Cardiac fibroblast (primary cell): Measurements from ENCODE around the gene SH2D1B.

ENCODE experiments used
- DNase-seq, 2 donors: peaks; one replicate each; pipeline versions ENCODE4 v3.0.0 to v3.0.0-alpha.2; 2010; ENCODE audit warnings: low read depth in 2 of 2
- H3K4me3 ChIP-seq, 2 donors: replicated peaks in 1 of 2; 1 replicate in 1 of 2; 2 replicates in 1 of 2; pipeline ENCODE4 v1.5.1; 2011; ENCODE audit warnings: low read depth in 2 of 2, low read length in 2 of 2, mild to moderate bottlenecking in 2 of 2, moderate library complexity in 1 of 2
- TF ChIP-seq, protein P1 (sequence below): IDR thresholded peaks from one replicate; pipeline ENCODE4 v1.5.1; 2011; ENCODE audit warnings: low read depth, mild to moderate bottlenecking, low read length, inconsistent platforms

The SH2D1B gene

DNA sequence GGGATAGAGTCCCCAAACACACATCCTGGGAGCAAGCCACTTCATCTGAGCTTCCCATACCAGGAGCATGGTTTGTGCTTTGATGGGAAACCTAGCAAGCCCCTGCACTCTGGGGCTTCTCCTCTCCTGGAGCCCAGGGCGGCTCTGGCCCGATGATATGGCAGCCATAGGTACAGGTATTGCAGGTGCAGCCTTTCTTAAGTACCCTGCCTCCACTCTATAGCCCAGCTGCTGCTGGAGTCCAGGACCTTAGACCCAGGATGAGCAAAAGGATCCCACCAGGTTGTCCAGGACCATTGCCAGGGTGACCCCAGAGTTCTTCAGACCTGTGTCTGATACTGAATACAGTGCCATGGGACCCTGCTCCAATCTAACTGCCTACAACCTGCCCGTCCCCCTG lies 26.2 kb downstream of the SH2D1B start:
- no peak overlapping the region for H3K4me3 ChIP-seq
- DNase-seq, result no peak
- TF ChIP-seq, protein P1, sequence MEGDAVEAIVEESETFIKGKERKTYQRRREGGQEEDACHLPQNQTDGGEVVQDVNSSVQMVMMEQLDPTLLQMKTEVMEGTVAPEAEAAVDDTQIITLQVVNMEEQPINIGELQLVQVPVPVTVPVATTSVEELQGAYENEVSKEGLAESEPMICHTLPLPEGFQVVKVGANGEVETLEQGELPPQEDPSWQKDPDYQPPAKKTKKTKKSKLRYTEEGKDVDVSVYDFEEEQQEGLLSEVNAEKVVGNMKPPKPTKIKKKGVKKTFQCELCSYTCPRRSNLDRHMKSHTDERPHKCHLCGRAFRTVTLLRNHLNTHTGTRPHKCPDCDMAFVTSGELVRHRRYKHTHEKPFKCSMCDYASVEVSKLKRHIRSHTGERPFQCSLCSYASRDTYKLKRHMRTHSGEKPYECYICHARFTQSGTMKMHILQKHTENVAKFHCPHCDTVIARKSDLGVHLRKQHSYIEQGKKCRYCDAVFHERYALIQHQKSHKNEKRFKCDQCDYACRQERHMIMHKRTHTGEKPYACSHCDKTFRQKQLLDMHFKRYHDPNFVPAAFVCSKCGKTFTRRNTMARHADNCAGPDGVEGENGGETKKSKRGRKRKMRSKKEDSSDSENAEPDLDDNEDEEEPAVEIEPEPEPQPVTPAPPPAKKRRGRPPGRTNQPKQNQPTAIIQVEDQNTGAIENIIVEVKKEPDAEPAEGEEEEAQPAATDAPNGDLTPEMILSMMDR, result no peak

DNA sequence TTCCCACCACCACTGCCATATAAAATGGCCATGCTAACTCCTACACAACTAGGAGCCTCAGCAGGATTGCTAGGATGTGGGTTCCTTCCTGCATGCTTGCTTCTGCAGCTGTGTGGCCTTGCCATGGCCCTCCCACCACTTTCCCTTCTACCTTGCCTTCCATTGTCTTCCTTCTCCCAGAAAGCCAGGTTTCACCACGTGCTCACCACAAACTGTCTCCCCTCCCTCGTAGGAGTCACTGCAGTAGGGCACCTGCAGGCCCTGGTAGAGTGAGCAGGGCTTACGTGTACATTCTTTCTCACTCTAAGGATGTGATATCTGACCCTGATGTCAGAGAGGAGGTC lies 26.7 kb downstream of the SH2D1B start:
- H3K4me3 ChIP-seq, result no peak overlapping the region
- TF ChIP-seq, protein P1, result no peak
- no peak for DNase-seq

DNA sequence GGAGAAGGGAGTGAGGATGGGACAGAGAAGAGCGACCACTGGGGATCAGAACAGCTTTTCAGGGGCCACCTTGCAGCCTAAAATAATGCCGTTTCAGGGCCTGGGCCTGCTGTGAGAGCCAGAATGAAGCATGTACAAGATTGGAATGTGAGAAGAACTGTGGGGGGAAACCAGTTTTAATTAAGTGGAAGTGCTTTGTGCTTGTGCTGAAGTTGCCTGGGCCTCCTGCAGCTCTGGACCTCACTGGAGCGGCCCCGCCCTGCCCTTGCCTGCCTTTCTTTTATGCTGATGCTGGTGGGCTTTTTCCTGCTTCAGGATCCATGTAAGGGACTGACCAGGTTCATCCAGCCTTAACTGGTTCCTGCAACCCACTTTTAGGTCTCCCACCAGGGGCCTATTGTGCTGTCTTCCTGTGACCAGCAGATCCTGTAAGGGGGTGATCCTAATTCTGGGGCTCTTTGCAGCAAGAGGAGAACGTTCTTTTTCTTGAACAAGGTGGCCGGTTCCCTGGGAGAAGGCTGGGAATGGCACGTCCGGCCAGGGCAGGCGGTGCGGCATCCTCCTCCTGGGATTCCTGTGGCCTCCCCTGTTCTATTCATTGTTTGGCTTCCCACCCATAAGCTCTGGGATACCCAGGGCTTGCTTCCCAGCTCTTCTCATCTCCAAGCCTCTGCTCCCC lies 27.2 kb downstream of the SH2D1B start:
- H3K4me3 ChIP-seq, result no peak overlapping the region
- TF ChIP-seq, protein P1, result no peak
- no peak for DNase-seq

DNA sequence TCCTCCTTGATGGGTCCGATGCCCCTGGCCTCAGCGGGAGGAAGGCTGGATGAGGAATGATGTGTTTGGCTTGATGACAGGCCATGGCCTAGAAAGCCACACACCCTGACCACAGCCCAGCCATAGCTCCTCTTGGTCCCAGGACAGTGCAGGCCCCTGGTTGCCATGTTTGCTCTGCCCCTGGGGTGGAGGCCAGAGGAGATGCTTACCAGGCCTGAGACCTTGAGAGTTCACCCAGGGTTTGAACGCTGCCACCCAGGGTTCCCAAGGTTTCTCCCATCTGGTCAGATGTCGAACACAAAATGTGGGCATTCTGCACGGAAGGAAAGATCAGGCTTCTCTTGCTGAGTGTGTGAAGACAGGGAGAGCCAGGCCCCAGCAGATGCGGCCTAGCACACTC lies 27.8 kb downstream of the SH2D1B start:
- TF ChIP-seq, protein P1, result no peak
- no peak overlapping the region for H3K4me3 ChIP-seq
- DNase-seq, result no peak

DNA sequence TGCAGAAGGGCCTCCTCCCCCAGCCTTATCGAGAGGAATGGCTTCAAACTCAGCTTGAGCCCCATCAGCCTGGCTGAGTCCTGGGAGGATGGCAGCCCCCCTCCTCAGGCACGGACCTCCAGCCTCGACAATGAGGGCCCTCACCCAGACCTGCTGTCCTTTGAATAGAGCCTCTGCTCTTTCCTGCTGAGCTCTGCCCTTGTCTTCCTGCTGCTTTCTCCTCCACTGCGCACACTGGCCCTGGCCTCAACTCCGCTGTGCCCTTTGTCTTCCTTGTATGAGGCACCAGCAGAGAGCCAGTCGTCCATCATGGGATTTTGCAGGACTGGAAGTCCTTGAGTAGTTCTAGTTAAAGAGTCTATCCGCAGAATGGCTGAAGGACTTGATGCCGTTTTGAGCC lies 28.4 kb downstream of the SH2D1B start:
- H3K4me3 ChIP-seq, result no peak overlapping the region
- TF ChIP-seq, protein P1, result no peak
- no peak for DNase-seq

DNA sequence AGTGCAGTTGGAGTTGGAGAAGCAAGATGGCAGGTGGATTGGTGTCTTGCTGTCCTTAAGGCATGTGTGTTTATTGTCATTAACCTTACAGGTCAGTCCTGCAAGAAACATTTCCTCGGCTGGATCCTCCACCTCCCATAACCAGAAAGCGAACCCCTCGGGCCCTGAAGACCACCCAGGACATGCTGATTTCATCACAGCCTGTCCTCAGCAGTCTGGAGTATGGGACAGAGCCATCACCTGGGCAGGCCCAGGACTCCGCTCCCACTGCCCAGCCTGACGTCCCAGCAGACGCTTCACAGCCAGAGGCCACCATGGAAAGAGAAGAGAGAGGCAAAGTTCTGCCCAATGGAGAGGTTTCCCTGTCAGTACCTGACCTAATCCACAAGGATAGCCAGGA lies 28.8 kb downstream of the SH2D1B start:
- H3K4me3 ChIP-seq, result no peak overlapping the region
- no peak for DNase-seq

More for the DNA sequence above, 28.8 kb downstream of the SH2D1B start:
- TF ChIP-seq, protein P1, result no peak
